Stimulated activated CD4-positive, alpha-beta T cell treated with anti-CD3 and anti-CD28 coated beads, Interleukin-15, amount 100 ng/mL, for 24 hours (primary cell): ENCODE results near the gene MDGA2.
"Not testable (repeated sequence)": the region's sequence is repeated elsewhere in the genome, so short reads cannot be mapped to it uniquely, and the experiment has no call there.

Source experiments
- DNase-seq: peaks from one replicate; pipeline ENCODE4 v3.0.0-alpha.2; 2020

MDGA2 gene

GRCh38 chr14:47302121-47302520 is 373.3 kb downstream of the MDGA2 start:
- DNase-seq: no peak

- no peak for DNase-seq
Measured at GRCh38 chr14:47300796-47301195, 374.6 kb downstream of the MDGA2 start.

GRCh38 chr14:47297374-47297773 is 378.0 kb downstream of the MDGA2 start:
- no peak for DNase-seq

GRCh38 chr14:47284283-47284682 is 391.1 kb downstream of the MDGA2 start:
- DNase-seq: no peak

- DNase-seq: not testable (repeated sequence)
Measured at GRCh38 chr14:47281761-47282160, 393.6 kb downstream of the MDGA2 start.

- peak; percentile 51 for DNase-seq
Measured at GRCh38 chr14:47278233-47278842, 397.1 kb downstream of the MDGA2 start.

- no peak for DNase-seq
Measured at GRCh38 chr14:47277703-47278102, 397.7 kb downstream of the MDGA2 start.

GRCh38 chr14:47276931-47277330 is 398.5 kb downstream of the MDGA2 start:
- DNase-seq: no peak

GRCh38 chr14:47273939-47274338 is 401.5 kb downstream of the MDGA2 start:
- DNase-seq: no peak

GRCh38 chr14:47270715-47271114 is 404.7 kb downstream of the MDGA2 start:
- no peak for DNase-seq

GRCh38 chr14:47269756-47270492 is 405.5 kb downstream of the MDGA2 start:
- no peak for DNase-seq

GRCh38 chr14:47264842-47265241 is 410.6 kb downstream of the MDGA2 start:
- DNase-seq: no peak

- DNase-seq: no peak
Measured at GRCh38 chr14:47262801-47263200, 412.6 kb downstream of the MDGA2 start.

GRCh38 chr14:47261350-47261749 is 414.1 kb downstream of the MDGA2 start:
- no peak for DNase-seq

- no peak for DNase-seq
Measured at GRCh38 chr14:47259796-47260195, 415.6 kb downstream of the MDGA2 start.

- DNase-seq: no peak
Measured at GRCh38 chr14:47257013-47257412, 418.4 kb downstream of the MDGA2 start.

- DNase-seq: no peak
Measured at GRCh38 chr14:47252802-47253201, 422.6 kb downstream of the MDGA2 start.

GRCh38 chr14:47246367-47246766 is 429.0 kb downstream of the MDGA2 start:
- no peak for DNase-seq

GRCh38 chr14:47242579-47242978 is 432.8 kb downstream of the MDGA2 start:
- not testable (repeated sequence) for DNase-seq

- no peak for DNase-seq
Measured at GRCh38 chr14:47240748-47241437, 434.5 kb downstream of the MDGA2 start.

- DNase-seq: no peak
Measured at GRCh38 chr14:47235619-47236018, 439.8 kb downstream of the MDGA2 start.

- no peak for DNase-seq
Measured at GRCh38 chr14:47226877-47227520, 448.4 kb downstream of the MDGA2 start.

GRCh38 chr14:47223656-47224055 is 451.7 kb downstream of the MDGA2 start:
- DNase-seq: no peak

- no peak for DNase-seq
Measured at GRCh38 chr14:47220096-47220495, 455.3 kb downstream of the MDGA2 start.
